22Rv1 (cell line): ENCODE measurements around the gene VIPR1.

ENCODE experiments used
- CTCF ChIP-seq: fragments of 450-650 bp; IDR thresholded peaks from 2 replicates; pipeline ENCODE4 v1.5.1; 2017; ENCODE audit warnings: mild to moderate bottlenecking
- ZFX ChIP-seq: fragments of 450-650 bp; IDR thresholded peaks from 2 replicates; pipeline ENCODE4 v1.6.1; 2017; ENCODE audit warnings: antibody characterized with exemption, borderline replicate concordance

GRCh38 chr3:42493798-42494151 is 8.7 kb upstream of the VIPR1 start:
- TF ChIP-seq CTCF (no peak), ZFX (no peak)
